Measurements from ENCODE around the gene SLC25A47.
"Not testable (repeated sequence)": the region's sequence is repeated elsewhere in the genome, so short reads cannot be mapped to it uniquely, and the experiment has no call there.

The SLC25A47 gene

DNA sequence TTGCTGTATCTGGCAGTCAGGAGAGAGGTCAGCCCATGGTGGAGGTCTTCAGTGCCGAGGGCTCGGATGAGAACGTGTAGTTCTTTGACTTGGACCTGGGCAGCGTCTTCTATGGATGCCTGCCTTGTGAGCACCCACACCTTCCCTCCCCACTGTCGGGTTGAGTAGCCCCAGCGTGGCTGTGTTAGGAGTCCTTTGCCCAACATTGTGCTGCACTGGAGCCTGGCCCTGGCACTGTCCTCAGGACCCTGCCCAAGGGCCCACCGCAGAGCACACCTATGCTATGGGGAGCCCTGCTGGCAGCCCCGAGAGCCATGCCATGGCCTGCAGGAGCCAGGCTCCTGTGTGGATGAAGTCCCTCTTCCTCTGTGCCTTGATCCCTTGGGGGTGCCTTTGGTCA lies 43.6 kb upstream of the SLC25A47 start:
- H3K36me3 ChIP-seq = peaks cover 0 to 14% (median 4%) of the 10 kb centered on the region in 3 donors
- H3K27ac ChIP-seq = no peak overlapping the region
- TF ChIP-seq CTCF (IDR thresholded peaks at IDR 0.05) = no peak
- DNase-seq = no peak
- intact Hi-C loops (cut with DNase I; ENCODE audit: low total_unique reads) = no loop called here
- no peak overlapping the region for H3K4me3 ChIP-seq
- H3K4me1 ChIP-seq = peaks cover 0 to 46% (median 9%) of the 10 kb centered on the region in 4 donors
- no peaks in the 10 kb centered on the region for H3K9me3 ChIP-seq
- no peaks in the 10 kb centered on the region for H3K27me3 ChIP-seq

DNA sequence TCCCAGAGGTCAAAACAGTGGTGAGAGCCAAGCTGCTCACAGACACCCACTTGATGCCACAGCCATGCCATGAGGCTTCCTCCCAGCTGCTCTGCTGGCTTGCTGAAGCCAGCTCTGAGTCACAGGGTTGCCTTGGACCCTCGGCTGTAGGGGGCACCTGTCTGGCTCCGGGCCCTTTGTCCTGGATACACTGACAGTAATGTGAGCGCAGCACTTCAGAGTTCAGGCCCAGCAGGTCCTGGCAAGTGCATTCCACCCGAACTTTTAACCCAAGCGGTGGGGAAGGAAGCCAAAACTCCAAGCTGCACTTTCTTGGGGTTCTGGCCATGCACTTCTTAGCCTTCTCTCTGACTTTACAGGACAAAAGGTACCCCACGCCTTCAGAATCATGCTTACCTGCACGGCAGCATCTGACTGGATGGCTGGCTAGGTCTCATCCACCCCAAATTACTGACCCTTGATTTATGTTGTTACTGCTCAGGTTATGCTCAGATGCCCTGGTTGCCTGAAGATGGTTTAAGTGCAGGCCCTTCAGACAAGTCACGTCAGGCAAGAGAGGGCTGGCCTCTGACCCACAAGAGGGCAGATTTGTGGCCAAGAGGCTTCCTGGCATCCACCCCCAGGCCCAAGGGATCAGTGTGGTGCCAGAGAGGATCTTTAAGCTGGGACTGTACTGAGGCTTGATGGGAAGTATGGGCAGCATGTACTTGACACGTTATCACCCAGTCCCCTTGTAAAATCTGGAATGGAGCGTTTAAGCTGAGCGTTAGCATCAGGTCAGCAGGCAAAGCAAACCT lies 41.7 kb upstream of the SLC25A47 start:
- no peak overlapping the region for H3K27ac ChIP-seq
- no peak for DNase-seq
- TF ChIP-seq CTCF (IDR thresholded peaks at IDR 0.05) = no peak

GRCh38 chr14:100282083-100282350 lies 41.1 kb upstream of the SLC25A47 start:
- Histone ChIP-seq H3K27ac (no peak overlapping the region), H3K4me1 (peaks cover 0 to 59% (median 19%) of the 10 kb centered on the region in 4 donors), H3K4me3 (no peak overlapping the region), H3K27me3 (no peaks in the 10 kb centered on the region), H3K36me3 (peaks cover 0 to 6% (median 0%) of the 10 kb centered on the region in 3 donors), H3K9me3 (no peaks in the 10 kb centered on the region)
- intact Hi-C loops (cut with DNase I; ENCODE audit: low total_unique reads) = no loop called here
- DNase-seq = no peak
- no peak for TF ChIP-seq CTCF (IDR thresholded peaks at IDR 0.05)

More for the DNA sequence above, 41.7 kb upstream of the SLC25A47 start:
- H3K9me3 ChIP-seq = no peaks in the 10 kb centered on the region
- no peak overlapping the region for H3K4me3 ChIP-seq
- no peaks in the 10 kb centered on the region for H3K27me3 ChIP-seq
- peaks cover 0 to 11% (median 2%) of the 10 kb centered on the region in 3 donors for H3K36me3 ChIP-seq
- intact Hi-C loops (cut with DNase I; ENCODE audit: low total_unique reads) = no loop called here
- H3K4me1 ChIP-seq = peaks cover 0 to 59% (median 19%) of the 10 kb centered on the region in 4 donors

- Histone ChIP-seq H3K4me3 (no peak overlapping the region), H3K27me3 (no peaks in the 10 kb centered on the region), H3K4me1 (peaks cover 0 to 59% (median 19%) of the 10 kb centered on the region in 4 donors), H3K27ac (no peak overlapping the region), H3K9me3 (no peaks in the 10 kb centered on the region), H3K36me3 (no peaks in the 10 kb centered on the region)
- intact Hi-C loops (cut with DNase I; ENCODE audit: low total_unique reads) = no loop called here
- no peak for DNase-seq
- TF ChIP-seq CTCF (IDR thresholded peaks at IDR 0.05) = no peak
These were observed 40.2 kb upstream of the SLC25A47 start for GRCh38 chr14:100282766-100283419.

DNA sequence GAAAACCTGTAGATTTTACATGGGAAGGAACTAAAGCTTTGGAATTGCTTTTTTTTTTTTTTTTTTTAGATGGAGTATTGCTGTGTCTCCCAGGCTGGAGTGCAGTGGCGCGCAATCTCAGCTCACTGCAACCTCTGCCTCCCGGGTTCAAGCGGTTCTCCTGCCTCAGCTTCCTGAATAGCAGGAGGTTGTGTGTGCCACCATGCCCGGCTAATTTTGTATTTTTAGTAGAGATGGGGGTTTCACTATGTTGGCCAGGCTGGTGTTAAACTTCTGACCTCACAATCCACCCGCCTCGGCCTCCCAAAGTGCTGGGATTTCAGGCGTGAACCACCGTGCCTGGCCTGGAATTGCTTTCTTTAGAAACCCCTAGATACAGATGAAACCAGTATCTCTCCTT lies 39.7 kb upstream of the SLC25A47 start:
- intact Hi-C loops (cut with DNase I; ENCODE audit: low total_unique reads); DNase-seq; H3K4me3 ChIP-seq; H3K36me3 ChIP-seq; H3K9me3 ChIP-seq; H3K27me3 ChIP-seq; H3K27ac ChIP-seq: not testable (repeated sequence)
- H3K4me1 ChIP-seq = peaks cover 0 to 56% (median 17%) of the 10 kb centered on the region in 4 donors
